Fibroblast of skin of abdomen (primary cell): ENCODE measurements around the gene SEZ6L2. TPM values are rescaled to one million over a fixed set of nuclear protein-coding genes. Genes with fewer than 3 reads are reported as not detected.
"Not testable (repeated sequence)": the region's sequence is repeated elsewhere in the genome, so short reads cannot be mapped to it uniquely, and the experiment has no call there.

Experiments used
- DNase-seq: peaks from one replicate; pipeline ENCODE4 v3.0.0-alpha.2; 2013
- polyA plus RNA-seq, 2 experiments: library from polyadenylated mRNA; unstranded; fragments of 120-200 nt; gene quantifications; one replicate each; pipeline ENCODE4 v1.2.1, GENCODE V29; 2013; ENCODE audit not compliant: insufficient read length in 2 of 2

Gene SEZ6L2
- polyA plus RNA-seq (2013, experiment 1 of 2; ENCODE audit: insufficient read length): 11.2 TPM
- 11.1 TPM for polyA plus RNA-seq (2013, experiment 2 of 2; ENCODE audit: insufficient read length)

GRCh38 chr16:29899516-29900101, at the start of gene SEZ6L2:
TSS of gene SEZ6L2 (minus strand) at chr16:29899550. CDS start at chr16:29899019, 531 bp downstream.
- DNase-seq: peak; percentile 75

GRCh38 chr16:29947897-29948296, 48.5 kb upstream of the SEZ6L2 start:
- DNase-seq: no peak

- peak; percentile 98 for DNase-seq
Measured at GRCh38 chr16:29943846-29944799, 44.8 kb upstream of the SEZ6L2 start.

DNA sequence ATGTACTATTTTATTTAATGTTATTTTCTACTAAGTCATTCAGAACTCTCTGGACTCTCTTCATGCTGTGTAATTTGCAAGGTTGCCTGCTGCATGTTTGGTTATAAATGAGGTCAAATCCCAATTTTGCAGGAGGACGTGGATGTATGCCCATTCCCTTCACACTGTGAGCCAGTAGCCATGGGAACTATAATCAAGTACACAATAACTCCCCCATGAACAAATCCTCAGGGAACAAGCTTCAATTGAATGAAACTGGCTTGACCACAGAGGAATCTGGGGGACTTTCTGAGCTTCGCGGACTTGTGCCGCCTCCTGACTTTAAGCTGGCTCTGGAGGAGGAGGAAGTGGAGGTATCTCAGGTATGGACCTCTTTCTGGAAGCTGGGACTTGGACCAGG, 41.3 kb upstream of the SEZ6L2 start:
- no peak for DNase-seq

DNA sequence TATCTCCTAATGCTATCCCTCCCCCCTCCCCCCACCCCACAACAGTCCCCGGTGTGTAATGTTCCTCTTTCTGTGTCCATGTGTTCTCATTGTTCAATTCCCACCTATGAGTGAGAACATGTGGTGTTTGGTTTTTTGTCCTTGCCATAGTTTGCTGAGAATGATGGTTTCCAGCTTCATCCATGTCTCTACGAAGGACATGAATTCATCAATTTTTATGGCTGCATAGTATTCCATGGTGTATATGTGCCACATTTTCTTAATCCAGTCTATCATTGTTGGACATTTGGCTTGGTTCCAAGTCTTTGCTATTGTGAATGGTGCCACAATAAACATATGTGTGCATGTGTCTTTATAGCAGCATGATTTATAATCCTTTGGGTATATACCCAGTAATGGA, 32.4 kb upstream of the SEZ6L2 start:
- DNase-seq: not testable (repeated sequence)

GRCh38 chr16:29927070-29927905, 27.9 kb upstream of the SEZ6L2 start:
- DNase-seq: no peak

GRCh38 chr16:29926711-29927052, 27.3 kb upstream of the SEZ6L2 start:
- DNase-seq: peak; percentile 30

DNA sequence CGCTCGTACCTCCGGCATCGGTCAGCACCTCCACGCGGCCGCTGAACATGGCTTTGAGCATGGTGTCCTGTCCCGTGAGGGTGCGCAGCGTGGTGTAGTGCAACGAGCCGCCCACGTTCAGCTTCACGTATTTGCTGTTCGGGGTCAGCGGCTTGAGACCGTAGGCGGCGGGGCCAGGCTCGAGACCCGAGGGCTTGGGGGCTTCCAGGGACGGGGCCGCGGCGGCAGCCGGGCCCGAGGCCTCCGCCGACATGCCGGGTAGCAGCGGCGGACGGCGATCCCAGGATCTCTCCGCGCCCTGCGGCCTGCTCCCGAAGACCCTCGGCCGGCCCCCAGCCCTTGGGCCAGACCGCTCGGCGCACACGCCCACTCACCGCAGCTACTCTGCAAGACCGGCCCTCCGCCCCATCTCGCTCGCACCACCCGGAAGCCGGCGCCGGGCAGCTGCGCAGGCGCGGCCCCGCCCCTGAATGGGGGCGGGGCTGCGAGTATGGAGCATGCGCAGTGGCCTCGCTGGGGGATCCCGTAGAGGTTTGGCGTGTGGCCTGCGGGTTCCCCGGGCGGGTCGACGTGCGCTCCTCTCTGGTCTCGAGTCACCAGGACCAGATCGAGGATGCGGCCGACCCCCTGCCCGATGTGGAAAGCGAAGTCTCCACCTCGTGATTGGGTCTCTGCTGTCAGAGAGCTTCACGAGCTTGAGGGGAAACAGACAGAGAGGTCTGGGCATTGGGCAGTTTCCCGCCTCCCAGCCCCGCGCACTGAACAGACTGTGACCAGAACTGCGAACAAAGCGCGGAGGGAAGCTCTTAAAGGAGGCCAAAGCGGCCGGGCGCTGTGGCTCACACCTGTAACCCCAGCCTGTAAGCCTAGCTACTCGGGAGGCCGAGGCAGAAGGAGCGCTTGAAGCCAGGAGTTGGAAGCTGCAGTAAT, 26.7 kb upstream of the SEZ6L2 start, which contains the start of gene KCTD13:
Gene KCTD13 (minus strand): TSS at position 446 of the 930 bp plus-strand sequence. CDS start 193 bp downstream, at position 253.
- DNase-seq: peak; percentile 83

GRCh38 chr16:29925105-29925756, 25.9 kb upstream of the SEZ6L2 start:
- no peak for DNase-seq

- DNase-seq: no peak
Measured at GRCh38 chr16:29922986-29923501, 23.7 kb upstream of the SEZ6L2 start.

DNA sequence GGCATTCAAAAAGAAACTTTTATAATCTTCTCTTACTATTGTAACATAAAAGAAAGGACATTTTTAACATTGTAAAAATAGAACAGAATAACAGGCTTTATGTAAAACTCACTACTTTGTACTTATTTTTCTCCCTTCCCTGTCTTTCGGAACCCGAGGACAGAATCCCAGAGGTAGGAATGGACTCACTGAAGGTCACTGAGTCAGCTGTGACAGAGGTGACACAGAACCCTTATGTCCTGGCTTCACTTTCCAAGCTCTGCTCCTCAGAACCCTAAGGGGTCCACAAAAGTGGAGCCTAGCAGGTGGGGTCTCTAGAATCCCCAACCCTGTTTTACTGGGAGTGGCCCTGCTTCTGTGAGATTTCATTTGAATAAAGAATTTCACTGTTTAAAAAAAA, 23.0 kb upstream of the SEZ6L2 start:
- no peak for DNase-seq

DNA sequence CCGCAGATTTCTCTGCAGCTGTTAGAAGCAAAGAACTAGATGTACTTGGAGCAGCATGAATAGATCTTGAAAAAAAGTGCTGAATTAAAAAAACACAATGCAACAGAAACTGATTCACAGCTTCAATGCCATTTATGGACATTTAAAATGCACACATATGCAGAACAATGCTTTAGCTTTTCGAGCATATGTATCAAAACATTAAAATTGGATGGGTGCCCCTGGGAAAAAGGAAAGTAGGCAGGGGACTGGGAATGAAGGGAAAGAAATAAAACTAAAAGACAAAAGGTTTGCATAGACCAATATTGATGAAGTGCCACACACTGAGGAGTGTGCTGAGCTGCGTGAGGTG, 21.7 kb upstream of the SEZ6L2 start:
- no peak for DNase-seq

DNA sequence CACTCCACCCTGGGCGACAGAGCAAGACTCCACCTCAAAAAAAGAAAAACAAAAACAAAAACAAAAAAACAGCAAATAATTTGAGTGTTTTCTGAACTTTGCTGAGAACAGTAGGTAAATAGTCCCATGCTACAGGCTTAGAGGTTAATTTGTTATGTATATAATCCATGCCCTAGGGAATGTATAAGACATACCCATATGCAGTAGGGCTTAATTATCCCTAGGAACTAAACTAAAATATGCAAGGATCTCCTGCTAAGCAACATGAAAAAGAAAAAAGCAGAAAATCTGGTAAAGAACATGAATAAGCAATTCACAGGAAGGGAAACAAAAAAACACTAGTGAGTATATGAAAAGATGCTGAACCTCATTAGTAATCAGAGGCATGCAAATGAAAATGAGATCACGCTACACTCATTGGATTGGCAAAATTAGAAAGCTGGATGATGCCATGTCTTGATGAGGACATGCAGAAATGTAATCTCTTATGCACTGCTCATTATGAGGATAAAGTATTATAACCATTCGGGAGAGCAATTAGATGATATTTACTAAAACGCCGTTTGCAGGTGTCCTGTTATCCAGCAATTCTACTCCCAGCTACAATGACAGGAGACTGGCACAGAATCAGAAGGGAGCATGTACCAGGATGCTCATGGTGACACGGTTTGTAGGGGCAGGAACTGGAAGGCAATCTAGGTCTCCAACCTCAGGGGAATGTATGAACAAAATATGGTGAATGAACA, 21.1 kb upstream of the SEZ6L2 start:
- no peak for DNase-seq

GRCh38 chr16:29916979-29917378, 17.6 kb upstream of the SEZ6L2 start:
- DNase-seq: no peak

- no peak for DNase-seq
Measured at GRCh38 chr16:29915590-29916247, 16.4 kb upstream of the SEZ6L2 start.

GRCh38 chr16:29913514-29913913, 14.2 kb upstream of the SEZ6L2 start:
- DNase-seq: no peak

DNA sequence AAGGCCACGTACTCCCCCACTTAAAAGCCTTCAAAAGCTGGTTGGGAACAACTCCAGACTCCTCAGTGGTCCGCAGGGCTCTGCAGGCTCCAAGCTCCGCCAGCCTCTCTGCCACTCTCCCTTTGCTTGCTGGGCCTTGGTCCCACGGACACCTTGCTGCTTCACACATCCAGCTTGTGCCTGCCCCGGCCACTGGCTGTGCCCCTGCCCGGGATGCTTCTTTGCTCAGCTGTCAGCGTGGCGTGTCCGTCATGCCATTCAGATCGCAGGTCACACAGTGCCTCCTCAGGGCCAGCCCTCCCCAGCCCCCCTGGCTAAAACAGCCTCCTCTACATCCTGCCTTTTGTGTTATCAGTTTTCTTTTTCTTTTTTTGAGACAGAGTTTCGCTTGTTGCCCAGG, 12.7 kb upstream of the SEZ6L2 start:
- DNase-seq: no peak

GRCh38 chr16:29911676-29912010, 12.3 kb upstream of the SEZ6L2 start:
- DNase-seq: no peak

GRCh38 chr16:29910819-29911675, 11.7 kb upstream of the SEZ6L2 start:
- DNase-seq: no peak
